Measurements from ENCODE around the gene STX18. TPM values are rescaled to one million over a fixed set of nuclear protein-coding genes. Genes with fewer than 3 reads are reported as not detected.

The STX18 gene
- total RNA-seq, 6 experiments from 2014 or later: 27.5 to 37.1 (median 29.8) TPM

DNA sequence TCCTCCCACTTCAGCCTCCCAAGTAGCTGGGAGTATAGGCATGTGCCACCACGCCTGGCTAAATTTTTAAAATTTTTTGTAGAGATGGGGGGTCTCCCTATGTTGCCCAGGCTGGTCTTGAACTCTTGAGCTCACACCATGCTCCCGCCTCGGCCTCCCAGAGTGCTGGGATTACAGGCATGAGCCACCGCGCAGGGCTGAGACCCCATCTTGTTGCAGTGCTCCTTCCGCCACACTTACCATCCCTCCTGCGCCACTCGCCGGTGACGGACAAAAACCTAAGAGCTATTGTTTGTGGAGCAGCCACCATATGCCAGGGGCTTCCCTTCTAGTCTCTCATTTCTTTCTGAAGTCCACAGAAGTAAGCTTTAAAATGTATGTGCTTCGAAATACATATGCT lies 120.5 kb downstream of the STX18 start:
- H3K4me3 Mint-ChIP-seq: no peak overlapping the region
- no peaks in the 10 kb centered on the region; the same call in 1 of the 2 replicates for H3K27me3 Mint-ChIP-seq (ENCODE audit: insufficient read depth)
- H3K36me3 Mint-ChIP-seq (ENCODE audit: low read depth): peaks cover 32% of the 10 kb centered on the region
- H3K4me1 Mint-ChIP-seq (ENCODE audit: low read depth): no peaks in the 10 kb centered on the region
- H3K27ac Mint-ChIP-seq: no peak overlapping the region
- no peak for DNase-seq
- TF ChIP-seq, protein P1, sequence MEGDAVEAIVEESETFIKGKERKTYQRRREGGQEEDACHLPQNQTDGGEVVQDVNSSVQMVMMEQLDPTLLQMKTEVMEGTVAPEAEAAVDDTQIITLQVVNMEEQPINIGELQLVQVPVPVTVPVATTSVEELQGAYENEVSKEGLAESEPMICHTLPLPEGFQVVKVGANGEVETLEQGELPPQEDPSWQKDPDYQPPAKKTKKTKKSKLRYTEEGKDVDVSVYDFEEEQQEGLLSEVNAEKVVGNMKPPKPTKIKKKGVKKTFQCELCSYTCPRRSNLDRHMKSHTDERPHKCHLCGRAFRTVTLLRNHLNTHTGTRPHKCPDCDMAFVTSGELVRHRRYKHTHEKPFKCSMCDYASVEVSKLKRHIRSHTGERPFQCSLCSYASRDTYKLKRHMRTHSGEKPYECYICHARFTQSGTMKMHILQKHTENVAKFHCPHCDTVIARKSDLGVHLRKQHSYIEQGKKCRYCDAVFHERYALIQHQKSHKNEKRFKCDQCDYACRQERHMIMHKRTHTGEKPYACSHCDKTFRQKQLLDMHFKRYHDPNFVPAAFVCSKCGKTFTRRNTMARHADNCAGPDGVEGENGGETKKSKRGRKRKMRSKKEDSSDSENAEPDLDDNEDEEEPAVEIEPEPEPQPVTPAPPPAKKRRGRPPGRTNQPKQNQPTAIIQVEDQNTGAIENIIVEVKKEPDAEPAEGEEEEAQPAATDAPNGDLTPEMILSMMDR (IDR thresholded peaks at IDR 0.05): no peak
- no peaks in the 10 kb centered on the region for H3K9me3 Mint-ChIP-seq

DNA sequence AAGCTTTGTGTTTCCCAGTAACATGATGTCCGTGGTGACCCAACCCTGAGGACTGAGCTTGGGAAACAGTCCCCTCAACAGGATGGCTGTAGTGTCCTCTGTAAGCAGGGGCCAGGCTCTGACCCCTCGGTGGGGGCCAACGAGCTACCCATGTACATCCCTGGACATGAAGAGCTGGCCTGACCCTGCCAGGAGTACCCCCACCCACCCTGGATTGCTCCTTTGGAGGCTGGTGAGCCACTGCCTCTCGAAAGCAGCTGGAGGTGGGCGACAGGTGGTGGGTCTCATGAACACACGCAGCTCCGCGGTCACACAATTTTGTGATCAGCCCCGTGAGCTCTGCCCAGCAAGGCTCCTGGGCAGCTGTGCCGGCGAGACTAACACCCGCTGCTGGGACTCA lies 121.4 kb downstream of the STX18 start:
- Mint-ChIP-seq H3K36me3 (ENCODE audit: low read depth) (peaks cover 38% of the 10 kb centered on the region), H3K9me3 (no peaks in the 10 kb centered on the region), H3K4me1 (ENCODE audit: low read depth) (no peaks in the 10 kb centered on the region), H3K4me3 (no peak overlapping the region), H3K27ac (no peak overlapping the region), H3K27me3 (ENCODE audit: insufficient read depth) (peaks cover 2% of the 10 kb centered on the region)
- TF ChIP-seq, protein P1 (IDR thresholded peaks at IDR 0.05): no peak
- no peak for DNase-seq

DNA sequence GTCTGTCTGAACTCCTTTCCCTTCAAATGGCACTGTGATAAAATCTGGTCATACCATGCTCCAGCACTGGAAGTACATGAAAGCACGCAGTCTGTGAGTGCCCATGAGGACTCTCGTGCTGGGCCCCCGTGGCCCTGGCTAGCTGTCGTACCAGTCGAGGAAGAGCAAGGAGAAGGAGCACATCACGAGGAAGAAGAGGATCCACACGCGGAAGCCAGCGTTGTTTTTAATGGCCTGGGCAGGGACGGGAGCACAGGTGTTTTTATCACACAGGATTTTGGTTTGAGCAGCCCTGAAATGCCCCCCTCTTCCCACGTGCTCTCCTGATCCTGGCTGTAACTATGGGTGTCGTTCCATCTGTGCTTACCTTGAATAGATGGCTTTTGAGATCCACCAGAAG lies 122.0 kb downstream of the STX18 start:
- no peak overlapping the region for H3K27ac Mint-ChIP-seq
- H3K4me1 Mint-ChIP-seq (ENCODE audit: low read depth): no peaks in the 10 kb centered on the region
- no peak overlapping the region for H3K4me3 Mint-ChIP-seq
- no peak for DNase-seq
- TF ChIP-seq, protein P1 (IDR thresholded peaks at IDR 0.05): no peak
- peaks cover 38% of the 10 kb centered on the region for H3K36me3 Mint-ChIP-seq (ENCODE audit: low read depth)
- peaks cover 2% of the 10 kb centered on the region for H3K27me3 Mint-ChIP-seq (ENCODE audit: insufficient read depth)
- H3K9me3 Mint-ChIP-seq: no peaks in the 10 kb centered on the region

DNA sequence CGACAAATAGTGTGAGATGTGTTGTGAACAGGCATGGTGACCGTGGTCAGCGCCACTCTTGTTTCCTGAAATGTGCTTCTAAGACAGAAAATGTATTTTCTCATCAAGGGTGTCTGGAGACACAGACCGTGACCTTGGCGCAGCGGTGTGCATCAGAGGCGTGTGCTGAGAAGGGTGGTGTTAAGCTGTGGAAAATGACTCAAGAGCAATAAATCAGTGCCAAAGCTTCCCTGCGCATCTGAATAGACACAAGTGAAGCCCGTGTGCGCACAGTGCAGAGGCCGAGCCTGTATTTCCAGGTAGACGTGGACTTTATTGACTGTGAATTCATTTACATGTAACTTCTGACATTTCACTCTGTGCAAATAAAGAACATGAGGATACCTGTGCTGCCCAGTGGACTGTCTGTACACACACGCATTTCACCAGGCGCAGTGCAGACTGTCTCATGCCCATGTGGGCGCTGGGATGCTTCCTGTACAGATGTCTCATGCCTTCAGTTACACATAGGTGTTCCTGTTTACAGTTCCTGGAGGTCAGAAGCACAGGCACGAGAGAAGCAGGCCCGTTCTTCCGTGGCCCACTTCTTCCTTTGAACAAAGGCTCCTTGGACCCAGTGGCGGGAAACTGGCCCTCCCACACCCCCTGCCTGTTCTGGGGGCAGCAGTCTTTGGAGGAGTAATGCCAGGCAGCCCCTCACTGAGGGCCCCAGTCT lies 123.0 kb downstream of the STX18 start:
- Mint-ChIP-seq H3K4me1 (ENCODE audit: low read depth) (no peaks in the 10 kb centered on the region), H3K9me3 (no peaks in the 10 kb centered on the region), H3K4me3 (no peak overlapping the region), H3K36me3 (ENCODE audit: low read depth) (peaks cover 38% of the 10 kb centered on the region), H3K27me3 (ENCODE audit: insufficient read depth) (peaks cover 2% of the 10 kb centered on the region; the same call in 1 of the 2 replicates), H3K27ac (no peak overlapping the region)
- TF ChIP-seq, protein P1 (IDR thresholded peaks at IDR 0.05): no peak
- DNase-seq: no peak

DNA sequence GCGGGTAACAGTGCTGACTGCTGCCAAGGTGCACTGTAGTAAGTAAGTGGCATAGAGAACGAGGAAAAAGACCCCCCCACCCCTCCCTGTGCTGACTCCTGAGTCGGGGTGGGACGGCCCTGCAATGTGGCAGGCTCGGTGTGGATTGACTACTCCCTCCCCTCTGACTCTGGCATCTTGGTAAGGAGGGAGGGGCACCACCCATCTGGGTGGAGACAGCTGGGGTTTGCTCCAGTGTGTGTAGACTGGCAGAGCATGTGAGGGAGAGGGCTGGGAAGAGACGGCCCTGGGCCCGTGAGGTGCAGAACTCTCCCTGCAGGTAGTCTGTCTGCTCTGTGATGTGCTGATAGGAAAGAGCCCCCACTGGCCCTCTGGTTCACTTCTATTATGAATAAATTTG lies 124.0 kb downstream of the STX18 start:
- TF ChIP-seq, protein P1 (IDR thresholded peaks at IDR 0.05): no peak

More for the DNA sequence above, 124.0 kb downstream of the STX18 start:
- H3K27ac Mint-ChIP-seq: no peak overlapping the region
- no peak overlapping the region for H3K4me3 Mint-ChIP-seq
- DNase-seq: no peak
- H3K9me3 Mint-ChIP-seq: no peaks in the 10 kb centered on the region
- peaks cover 38% of the 10 kb centered on the region for H3K36me3 Mint-ChIP-seq (ENCODE audit: low read depth)
- H3K4me1 Mint-ChIP-seq (ENCODE audit: low read depth): no peaks in the 10 kb centered on the region
- peaks cover 2% of the 10 kb centered on the region for H3K27me3 Mint-ChIP-seq (ENCODE audit: insufficient read depth)

Measured in HFFc6 (cell line).